HEK293 (cell line): Measurements from ENCODE around the gene CCDC88C.

Experiments
- CTCF ChIP-seq: fragments of 450-650 bp; formaldehyde crosslinking; IDR thresholded peaks from 2 replicates; pipeline ENCODE4 v1.5.1; 2016; ENCODE audit warnings: missing biosample characterization, missing genetic modification characterization
- ZBTB20 ChIP-seq: fragments of 450-650 bp; formaldehyde crosslinking; IDR thresholded peaks from 2 replicates; pipeline ENCODE4 v1.5.1; 2016; ENCODE audit warnings: missing biosample characterization, missing genetic modification characterization
- ZNF747 ChIP-seq: fragments of 450-650 bp; formaldehyde crosslinking; IDR thresholded peaks from 2 replicates; pipeline ENCODE4 v1.5.1; 2016; ENCODE audit warnings: missing biosample characterization, missing genetic modification characterization

- TF ChIP-seq ZNF747 (no peak), CTCF (tag by site-specific recombination) (no peak), ZBTB20 (tag by site-specific recombination) (no peak)
Measured at GRCh38 chr14:91316761-91317160, 100.9 kb downstream of the CCDC88C start.
